WTC11 (cell line): ENCODE results near the gene SP100.

Source experiments
- NR3C1 ChIP-seq: sonication (generic); formaldehyde crosslinking; conservative IDR thresholded peaks from 2 replicates; pipeline ENCODE4 v1.8.1; 2023; ENCODE audit warnings: low read depth, mild to moderate bottlenecking, missing genetic modification reagents
- ZNF263 ChIP-seq: sonication (generic); formaldehyde crosslinking; IDR thresholded peaks from 2 replicates; pipeline ENCODE4 v1.8.1; 2022; ENCODE audit warnings: low read depth, mild to moderate bottlenecking, moderate library complexity, missing genetic modification reagents
- TF ChIP-seq, protein P1 (sequence below): fragments of 200-600 bp; IDR thresholded peaks from 2 replicates; pipeline ENCODE4 v1.8.0; 2022; ENCODE audit warnings: antibody characterized with exemption
- TF ChIP-seq, protein P2 (sequence below): sonication (generic); formaldehyde crosslinking; IDR thresholded peaks from 2 replicates; pipeline ENCODE4 v1.8.0; 2022; ENCODE audit warnings: missing genetic modification reagents
- TF ChIP-seq, protein P3 (sequence below): sonication (generic); formaldehyde crosslinking; IDR thresholded peaks from 2 replicates; pipeline ENCODE4 v1.8.0; 2022; ENCODE audit warnings: mild to moderate bottlenecking, missing genetic modification reagents
- TF ChIP-seq, protein P4 (sequence below): sonication (generic); formaldehyde crosslinking; conservative IDR thresholded peaks from 2 replicates; pipeline ENCODE4 v1.8.1; 2022; ENCODE audit warnings: mild to moderate bottlenecking, missing genetic modification reagents
- TF ChIP-seq, protein P5 (sequence below): sonication (generic); formaldehyde crosslinking; IDR thresholded peaks from 2 replicates; pipeline ENCODE4 v1.8.1; 2022; ENCODE audit warnings: low read depth, missing genetic modification reagents, borderline replicate concordance
- TF ChIP-seq, protein P6 (sequence below): sonication (generic); formaldehyde crosslinking; IDR thresholded peaks from 2 replicates; pipeline ENCODE4 v1.8.1; 2023; ENCODE audit warnings: mild to moderate bottlenecking, missing genetic modification reagents
- TF ChIP-seq, protein P7 (sequence below): sonication (generic); formaldehyde crosslinking; IDR thresholded peaks from 2 replicates; pipeline ENCODE4 v1.8.1; 2023; ENCODE audit warnings: mild to moderate bottlenecking, missing genetic modification reagents

DNA sequence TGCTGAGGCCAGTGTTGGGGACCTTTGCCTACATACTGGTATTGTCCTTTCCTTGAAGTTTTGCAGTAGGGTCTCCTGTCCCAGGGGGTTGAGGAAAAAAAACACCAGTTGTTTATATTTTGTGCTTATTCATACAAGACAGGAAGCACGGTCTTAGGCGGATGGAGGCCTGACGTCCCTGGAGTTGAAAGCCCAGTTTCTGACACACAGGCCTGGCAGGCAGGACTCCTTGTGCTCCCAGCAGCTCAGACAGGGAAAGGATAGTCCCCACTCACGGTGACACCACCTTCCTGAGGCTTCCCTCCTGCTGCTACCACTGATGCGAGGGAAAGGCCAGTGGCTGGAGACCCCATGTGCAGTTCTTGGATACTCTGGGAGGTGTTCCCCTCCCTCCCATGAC is 15.5 kb upstream of the SP100 start:
- TF ChIP-seq NR3C1 (CRISPR knock-in tag) (no peak), ZNF263 (CRISPR knock-in tag) (no peak)
- TF ChIP-seq, protein P1, sequence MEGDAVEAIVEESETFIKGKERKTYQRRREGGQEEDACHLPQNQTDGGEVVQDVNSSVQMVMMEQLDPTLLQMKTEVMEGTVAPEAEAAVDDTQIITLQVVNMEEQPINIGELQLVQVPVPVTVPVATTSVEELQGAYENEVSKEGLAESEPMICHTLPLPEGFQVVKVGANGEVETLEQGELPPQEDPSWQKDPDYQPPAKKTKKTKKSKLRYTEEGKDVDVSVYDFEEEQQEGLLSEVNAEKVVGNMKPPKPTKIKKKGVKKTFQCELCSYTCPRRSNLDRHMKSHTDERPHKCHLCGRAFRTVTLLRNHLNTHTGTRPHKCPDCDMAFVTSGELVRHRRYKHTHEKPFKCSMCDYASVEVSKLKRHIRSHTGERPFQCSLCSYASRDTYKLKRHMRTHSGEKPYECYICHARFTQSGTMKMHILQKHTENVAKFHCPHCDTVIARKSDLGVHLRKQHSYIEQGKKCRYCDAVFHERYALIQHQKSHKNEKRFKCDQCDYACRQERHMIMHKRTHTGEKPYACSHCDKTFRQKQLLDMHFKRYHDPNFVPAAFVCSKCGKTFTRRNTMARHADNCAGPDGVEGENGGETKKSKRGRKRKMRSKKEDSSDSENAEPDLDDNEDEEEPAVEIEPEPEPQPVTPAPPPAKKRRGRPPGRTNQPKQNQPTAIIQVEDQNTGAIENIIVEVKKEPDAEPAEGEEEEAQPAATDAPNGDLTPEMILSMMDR: no peak
- TF ChIP-seq, protein P2, sequence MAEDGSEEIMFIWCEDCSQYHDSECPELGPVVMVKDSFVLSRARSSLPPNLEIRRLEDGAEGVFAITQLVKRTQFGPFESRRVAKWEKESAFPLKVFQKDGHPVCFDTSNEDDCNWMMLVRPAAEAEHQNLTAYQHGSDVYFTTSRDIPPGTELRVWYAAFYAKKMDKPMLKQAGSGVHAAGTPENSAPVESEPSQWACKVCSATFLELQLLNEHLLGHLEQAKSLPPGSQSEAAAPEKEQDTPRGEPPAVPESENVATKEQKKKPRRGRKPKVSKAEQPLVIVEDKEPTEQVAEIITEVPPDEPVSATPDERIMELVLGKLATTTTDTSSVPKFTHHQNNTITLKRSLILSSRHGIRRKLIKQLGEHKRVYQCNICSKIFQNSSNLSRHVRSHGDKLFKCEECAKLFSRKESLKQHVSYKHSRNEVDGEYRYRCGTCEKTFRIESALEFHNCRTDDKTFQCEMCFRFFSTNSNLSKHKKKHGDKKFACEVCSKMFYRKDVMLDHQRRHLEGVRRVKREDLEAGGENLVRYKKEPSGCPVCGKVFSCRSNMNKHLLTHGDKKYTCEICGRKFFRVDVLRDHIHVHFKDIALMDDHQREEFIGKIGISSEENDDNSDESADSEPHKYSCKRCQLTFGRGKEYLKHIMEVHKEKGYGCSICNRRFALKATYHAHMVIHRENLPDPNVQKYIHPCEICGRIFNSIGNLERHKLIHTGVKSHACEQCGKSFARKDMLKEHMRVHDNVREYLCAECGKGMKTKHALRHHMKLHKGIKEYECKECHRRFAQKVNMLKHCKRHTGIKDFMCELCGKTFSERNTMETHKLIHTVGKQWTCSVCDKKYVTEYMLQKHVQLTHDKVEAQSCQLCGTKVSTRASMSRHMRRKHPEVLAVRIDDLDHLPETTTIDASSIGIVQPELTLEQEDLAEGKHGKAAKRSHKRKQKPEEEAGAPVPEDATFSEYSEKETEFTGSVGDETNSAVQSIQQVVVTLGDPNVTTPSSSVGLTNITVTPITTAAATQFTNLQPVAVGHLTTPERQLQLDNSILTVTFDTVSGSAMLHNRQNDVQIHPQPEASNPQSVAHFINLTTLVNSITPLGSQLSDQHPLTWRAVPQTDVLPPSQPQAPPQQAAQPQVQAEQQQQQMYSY (CRISPR knock-in tag): no peak
- TF ChIP-seq, protein P3, sequence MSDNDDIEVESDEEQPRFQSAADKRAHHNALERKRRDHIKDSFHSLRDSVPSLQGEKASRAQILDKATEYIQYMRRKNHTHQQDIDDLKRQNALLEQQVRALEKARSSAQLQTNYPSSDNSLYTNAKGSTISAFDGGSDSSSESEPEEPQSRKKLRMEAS (CRISPR knock-in tag): no peak
- TF ChIP-seq, protein P4, sequence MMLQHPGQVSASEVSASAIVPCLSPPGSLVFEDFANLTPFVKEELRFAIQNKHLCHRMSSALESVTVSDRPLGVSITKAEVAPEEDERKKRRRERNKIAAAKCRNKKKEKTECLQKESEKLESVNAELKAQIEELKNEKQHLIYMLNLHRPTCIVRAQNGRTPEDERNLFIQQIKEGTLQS (CRISPR knock-in tag): no peak
- TF ChIP-seq, protein P5, sequence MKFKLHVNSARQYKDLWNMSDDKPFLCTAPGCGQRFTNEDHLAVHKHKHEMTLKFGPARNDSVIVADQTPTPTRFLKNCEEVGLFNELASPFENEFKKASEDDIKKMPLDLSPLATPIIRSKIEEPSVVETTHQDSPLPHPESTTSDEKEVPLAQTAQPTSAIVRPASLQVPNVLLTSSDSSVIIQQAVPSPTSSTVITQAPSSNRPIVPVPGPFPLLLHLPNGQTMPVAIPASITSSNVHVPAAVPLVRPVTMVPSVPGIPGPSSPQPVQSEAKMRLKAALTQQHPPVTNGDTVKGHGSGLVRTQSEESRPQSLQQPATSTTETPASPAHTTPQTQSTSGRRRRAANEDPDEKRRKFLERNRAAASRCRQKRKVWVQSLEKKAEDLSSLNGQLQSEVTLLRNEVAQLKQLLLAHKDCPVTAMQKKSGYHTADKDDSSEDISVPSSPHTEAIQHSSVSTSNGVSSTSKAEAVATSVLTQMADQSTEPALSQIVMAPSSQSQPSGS (CRISPR knock-in tag): no peak
- TF ChIP-seq, protein P6, sequence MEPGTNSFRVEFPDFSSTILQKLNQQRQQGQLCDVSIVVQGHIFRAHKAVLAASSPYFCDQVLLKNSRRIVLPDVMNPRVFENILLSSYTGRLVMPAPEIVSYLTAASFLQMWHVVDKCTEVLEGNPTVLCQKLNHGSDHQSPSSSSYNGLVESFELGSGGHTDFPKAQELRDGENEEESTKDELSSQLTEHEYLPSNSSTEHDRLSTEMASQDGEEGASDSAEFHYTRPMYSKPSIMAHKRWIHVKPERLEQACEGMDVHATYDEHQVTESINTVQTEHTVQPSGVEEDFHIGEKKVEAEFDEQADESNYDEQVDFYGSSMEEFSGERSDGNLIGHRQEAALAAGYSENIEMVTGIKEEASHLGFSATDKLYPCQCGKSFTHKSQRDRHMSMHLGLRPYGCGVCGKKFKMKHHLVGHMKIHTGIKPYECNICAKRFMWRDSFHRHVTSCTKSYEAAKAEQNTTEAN (CRISPR knock-in tag): no peak
- TF ChIP-seq, protein P7, sequence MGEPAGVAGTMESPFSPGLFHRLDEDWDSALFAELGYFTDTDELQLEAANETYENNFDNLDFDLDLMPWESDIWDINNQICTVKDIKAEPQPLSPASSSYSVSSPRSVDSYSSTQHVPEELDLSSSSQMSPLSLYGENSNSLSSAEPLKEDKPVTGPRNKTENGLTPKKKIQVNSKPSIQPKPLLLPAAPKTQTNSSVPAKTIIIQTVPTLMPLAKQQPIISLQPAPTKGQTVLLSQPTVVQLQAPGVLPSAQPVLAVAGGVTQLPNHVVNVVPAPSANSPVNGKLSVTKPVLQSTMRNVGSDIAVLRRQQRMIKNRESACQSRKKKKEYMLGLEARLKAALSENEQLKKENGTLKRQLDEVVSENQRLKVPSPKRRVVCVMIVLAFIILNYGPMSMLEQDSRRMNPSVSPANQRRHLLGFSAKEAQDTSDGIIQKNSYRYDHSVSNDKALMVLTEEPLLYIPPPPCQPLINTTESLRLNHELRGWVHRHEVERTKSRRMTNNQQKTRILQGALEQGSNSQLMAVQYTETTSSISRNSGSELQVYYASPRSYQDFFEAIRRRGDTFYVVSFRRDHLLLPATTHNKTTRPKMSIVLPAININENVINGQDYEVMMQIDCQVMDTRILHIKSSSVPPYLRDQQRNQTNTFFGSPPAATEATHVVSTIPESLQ (CRISPR knock-in tag): no peak
